Hypothalamus (tissue), 51 donors: ENCODE data around the gene RAI14.
"Not testable (repeated sequence)": the region's sequence is repeated elsewhere in the genome, so short reads cannot be mapped to it uniquely, and the experiment has no call there.

Experiments
- DNase-seq, 51 donors: peaks; one replicate each; lab custom pipeline; 2025; lab: John Stamatoyannopoulos, UW

Gene RAI14

GRCh38 chr5:34806532-34806931 lies 150.4 kb downstream of the RAI14 start:
- no peak for DNase-seq

DNA sequence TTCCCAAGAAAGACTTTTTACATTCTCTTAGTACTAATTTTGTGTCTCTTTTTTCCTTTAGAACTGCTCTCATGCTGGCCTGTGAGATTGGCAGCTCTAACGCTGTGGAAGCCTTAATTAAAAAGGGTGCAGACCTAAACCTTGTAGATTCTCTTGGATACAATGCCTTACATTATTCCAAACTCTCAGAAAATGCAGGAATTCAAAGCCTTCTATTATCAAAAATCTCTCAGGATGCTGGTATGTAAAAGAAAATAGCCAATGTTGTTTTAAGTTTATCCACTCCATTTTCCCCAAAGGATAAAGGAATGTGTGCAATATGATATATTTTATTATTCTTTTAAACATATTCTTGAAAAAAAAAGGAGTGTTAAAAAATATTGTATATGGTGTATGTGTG lies 155.6 kb downstream of the RAI14 start:
- no peak for DNase-seq

GRCh38 chr5:34813509-34813908 lies 157.4 kb downstream of the RAI14 start:
- DNase-seq: no peak

GRCh38 chr5:34817558-34818351 lies 161.6 kb downstream of the RAI14 start:
- no peak for DNase-seq

DNA sequence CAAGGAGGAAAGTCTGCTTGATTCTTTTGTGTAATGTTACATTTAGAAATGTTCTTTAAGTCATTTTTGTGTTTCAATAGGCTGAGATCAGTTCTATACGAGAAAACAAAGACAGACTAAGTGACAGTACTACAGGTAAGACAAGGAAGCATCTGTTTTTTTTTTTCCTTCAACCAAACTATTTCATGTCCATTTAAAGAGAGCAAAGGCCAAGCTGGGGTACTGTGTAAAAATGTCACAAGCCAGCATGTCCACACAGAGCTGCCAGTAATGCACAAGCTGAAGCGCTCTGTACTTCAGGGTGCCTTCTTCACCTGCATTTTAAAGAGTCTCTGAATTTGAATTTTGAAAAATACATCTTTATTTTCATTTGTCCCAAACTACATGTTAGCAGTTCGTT lies 162.6 kb downstream of the RAI14 start:
- DNase-seq: no peak

- DNase-seq: no peak
Observed at GRCh38 chr5:34820593-34820992, 164.5 kb downstream of the RAI14 start.

DNA sequence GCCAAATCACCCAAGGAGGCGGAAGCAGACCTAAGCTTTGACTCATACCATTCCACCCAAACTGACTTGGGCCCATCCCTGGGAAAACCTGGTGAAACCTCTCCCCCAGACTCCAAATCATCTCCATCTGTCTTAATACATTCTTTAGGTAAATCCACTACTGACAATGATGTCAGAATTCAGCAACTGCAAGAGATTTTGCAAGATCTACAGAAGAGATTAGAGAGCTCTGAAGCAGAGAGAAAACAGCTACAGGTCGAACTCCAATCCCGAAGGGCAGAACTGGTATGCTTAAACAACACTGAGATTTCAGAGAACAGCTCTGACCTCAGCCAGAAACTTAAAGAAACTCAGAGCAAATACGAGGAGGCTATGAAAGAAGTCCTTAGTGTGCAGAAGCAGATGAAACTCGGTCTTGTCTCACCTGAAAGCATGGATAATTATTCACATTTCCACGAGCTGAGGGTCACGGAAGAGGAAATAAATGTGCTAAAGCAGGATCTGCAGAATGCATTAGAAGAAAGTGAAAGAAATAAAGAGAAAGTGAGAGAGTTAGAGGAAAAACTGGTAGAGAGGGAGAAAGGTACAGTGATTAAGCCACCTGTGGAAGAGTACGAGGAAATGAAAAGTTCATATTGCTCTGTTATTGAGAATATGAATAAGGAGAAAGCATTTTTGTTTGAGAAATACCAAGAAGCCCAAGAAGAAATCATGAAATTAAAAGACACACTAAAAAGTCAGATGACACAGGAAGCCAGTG lies 167.0 kb downstream of the RAI14 start:
- DNase-seq: no peak

- no peak for DNase-seq
Observed at GRCh38 chr5:34826347-34826746, 170.2 kb downstream of the RAI14 start.

GRCh38 chr5:34827588-34828506 lies 171.7 kb downstream of the RAI14 start:
- no peak for DNase-seq

DNA sequence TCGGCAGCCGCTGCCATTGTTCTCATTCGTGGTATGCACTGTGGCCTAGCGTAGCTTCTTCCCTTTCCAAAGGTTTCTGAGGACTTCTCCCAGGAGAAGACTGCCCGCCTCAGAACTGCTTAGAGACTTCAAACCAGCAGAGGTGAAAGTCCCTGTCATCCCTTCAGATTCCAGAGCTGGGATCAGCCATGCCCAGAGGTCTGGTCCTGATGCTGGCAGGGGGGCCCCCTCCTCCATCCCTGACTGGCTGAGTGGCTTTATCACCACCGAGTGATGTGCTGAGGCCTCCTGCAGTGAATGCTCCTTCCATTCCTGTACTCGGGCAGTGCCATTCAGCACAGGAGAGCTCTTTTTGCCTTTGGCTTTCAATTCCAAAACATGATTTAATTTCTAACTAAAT lies 174.7 kb downstream of the RAI14 start:
- DNase-seq: not testable (repeated sequence)

DNA sequence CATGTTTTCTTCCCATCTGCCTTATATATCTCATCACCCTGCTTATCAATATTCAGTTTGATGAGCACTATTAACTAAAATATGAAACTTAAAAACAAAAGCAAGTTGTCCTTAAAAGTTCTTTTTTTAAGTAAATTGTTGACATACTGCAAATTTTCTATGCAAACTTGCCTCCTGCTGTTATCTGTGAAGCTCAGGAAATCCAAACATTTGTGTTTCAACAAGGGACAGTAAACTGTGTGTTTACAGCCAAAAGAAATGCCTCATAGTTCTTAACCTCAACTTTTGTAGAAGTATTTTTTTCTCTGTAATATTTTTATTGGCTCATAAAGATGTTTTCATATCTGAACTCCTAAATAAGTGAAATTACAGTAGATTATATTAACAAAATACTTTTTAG lies 175.2 kb downstream of the RAI14 start:
- DNase-seq: no peak

DNA sequence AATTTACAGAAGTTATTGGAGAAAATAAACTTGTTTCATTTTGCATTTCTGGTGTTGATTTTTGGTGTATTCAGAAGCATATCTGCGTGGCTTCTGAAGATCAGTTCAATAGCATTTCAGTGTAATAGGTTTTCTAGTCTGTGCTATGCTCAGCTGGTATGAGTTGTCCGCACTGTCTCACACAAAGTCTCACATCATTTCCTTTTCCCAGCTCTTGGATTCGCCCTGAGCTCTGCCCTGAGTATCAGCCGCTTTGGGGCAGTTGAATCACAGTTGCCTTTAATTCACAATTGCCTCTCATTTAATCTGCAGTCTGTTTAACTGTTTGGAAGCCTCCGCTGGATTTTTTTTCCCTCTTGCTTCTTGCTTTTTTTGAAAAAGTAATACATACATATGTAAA lies 176.4 kb downstream of the RAI14 start:
- no peak for DNase-seq

DNA sequence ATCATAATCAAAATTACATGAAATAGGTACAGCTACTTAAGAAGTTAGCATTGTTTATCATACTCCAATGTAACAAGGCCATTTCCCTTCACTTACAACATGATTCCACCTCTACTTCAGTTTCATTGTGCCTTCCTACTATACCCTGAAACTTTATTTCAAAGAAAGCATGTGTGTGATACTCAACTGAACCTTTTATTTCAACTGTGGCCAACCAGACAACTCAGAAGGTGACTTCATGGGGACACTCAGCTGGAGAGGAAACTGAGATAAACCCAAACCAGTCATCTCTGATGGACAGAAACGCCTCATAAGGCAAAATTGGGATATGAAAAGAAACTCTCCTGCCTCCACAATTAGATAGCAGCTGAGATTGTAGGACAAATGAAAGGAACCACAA lies 177.0 kb downstream of the RAI14 start:
- DNase-seq: no peak

- DNase-seq: no peak
Observed at GRCh38 chr5:34833976-34834793, 178.1 kb downstream of the RAI14 start.

DNA sequence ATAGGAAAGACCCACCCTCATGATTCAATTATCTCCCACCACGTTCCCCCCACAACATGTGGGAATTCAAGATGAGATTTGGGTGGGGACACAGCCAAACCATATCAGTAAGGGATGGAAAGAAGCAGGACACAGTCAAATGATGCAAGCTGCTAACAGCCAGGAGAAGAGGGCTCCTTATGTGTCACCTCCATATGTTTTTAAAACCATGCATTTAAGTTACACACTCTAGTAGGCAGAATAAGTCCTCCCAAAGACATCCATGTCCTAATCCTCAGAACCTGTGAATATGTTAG lies 178.6 kb downstream of the RAI14 start:
- no peak for DNase-seq

DNA sequence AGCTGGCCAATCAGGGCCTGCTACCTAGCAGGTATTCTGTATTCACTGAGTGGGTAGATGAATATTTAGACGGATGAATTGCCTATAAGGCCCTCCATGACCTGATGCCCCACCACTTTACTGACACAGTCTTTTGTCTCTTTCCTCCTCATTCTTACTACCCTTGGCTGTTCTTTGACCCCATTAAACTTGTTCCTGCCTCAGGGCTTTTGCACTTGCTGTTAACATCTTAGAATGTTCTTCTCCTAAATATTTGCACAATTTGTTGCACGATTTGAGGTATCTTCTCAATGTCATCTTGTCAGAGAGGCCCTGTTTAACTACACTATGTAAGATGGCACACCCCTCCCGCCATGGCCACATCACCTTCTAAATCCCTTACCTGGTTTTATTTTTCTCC lies 179.5 kb downstream of the RAI14 start:
- DNase-seq: no peak

DNA sequence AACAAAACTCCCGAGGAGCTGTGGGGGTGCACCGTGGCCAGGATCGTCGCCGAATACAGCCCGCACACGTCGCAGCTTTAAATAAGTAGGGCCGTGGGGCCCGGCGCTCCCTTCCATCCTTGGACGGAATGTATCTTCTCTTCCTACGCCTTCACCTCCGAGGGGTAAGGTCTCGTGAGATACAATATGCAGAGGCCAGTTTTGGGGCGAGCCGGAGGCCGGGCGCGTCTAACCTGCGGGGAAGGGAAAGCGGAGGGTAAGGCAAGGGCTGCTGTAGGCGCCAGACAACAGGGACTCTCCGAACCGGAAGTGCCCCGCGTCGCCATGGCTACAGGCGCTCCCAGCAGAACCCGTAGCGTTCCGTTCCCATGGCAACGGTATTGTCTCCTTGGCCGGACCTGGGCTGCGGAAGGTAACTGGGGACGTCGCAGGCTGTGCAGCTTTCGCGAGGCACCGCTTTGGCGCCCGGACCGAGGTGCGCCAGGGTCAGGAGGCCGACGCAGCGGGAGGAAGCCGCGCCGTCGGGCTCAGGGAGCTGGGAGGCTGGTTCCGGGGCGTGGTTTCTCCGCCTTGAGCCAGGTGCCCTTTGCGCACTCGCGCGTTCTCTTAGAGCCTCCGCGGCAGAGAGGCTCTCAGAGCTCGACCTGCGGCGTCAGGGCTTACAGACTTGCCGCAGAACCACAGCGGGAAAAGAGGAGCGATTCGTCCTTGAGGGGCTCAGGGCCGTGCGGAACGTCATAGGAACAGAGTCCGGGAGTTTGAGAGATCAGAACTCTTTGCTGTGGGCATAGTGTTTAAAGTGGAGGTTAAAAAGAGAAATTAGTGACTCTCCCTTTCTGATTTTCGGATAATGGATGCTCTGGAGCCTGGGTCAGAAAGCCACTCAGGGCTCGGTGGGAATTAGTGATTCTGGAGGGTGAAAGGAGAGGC lies 182.9 kb downstream of the RAI14 start, which contains the start of gene TTC23L:
Gene TTC23L, plus strand, starts transcription at position 380 of the 930 bp plus-strand sequence. CDS start 1,508 bp downstream, outside the sequence.
- peak; percentile 4 to 91 (median 76) for DNase-seq

DNA sequence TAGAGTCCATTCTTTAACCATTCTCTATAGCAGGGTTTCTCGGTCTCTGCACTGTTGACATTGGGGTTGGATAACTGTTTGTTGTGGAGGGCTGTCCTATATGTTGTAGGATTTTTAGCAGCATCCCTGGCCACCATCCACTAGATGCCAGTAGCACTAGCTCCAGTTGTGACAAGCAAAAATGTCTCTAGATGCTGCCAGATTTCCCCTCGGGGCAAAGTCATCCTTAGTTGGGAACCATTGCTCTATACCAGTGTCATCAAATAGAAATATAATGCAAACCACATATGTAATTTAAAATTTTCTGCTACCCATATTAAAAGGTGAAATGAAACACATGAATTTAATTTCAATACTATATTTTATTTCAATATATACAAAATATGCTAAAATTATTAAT lies 185.7 kb downstream of the RAI14 start:
- DNase-seq: no peak

DNA sequence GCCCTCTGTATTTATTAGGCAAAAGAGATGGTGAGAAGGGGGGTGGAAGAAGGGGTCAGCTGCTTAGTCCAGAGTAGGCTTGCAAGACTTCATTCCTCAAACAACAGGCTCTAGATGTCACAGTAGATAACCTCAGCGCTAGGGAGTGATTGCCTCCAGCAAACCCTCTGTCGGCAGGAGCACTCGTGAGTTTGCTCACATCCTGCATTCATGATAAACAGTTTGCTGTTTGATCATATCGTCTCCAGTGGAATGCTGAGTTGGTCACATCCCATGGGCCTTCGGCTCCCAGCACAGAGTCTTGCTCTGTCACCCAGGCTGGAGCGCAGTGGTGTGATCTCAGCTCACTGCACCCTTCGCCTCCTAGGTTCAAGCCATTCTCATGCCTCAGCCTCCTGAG lies 186.4 kb downstream of the RAI14 start:
- DNase-seq: no peak
